AG09319 (cell line): ENCODE measurements around the gene TTLL10.

Experiments
- DNase-seq: peaks from one replicate; pipeline ENCODE4 v3.0.0-alpha.2; 2010; ENCODE audit warnings: low read depth; ENCODE audit errors: extremely low read depth
- TF ChIP-seq, protein P1 (sequence below): IDR thresholded peaks from 2 replicates; pipeline ENCODE4 v1.5.1; 2011; ENCODE audit warnings: low read depth, mild to moderate bottlenecking, inconsistent platforms, low read length, moderate library complexity

The TTLL10 gene

DNA sequence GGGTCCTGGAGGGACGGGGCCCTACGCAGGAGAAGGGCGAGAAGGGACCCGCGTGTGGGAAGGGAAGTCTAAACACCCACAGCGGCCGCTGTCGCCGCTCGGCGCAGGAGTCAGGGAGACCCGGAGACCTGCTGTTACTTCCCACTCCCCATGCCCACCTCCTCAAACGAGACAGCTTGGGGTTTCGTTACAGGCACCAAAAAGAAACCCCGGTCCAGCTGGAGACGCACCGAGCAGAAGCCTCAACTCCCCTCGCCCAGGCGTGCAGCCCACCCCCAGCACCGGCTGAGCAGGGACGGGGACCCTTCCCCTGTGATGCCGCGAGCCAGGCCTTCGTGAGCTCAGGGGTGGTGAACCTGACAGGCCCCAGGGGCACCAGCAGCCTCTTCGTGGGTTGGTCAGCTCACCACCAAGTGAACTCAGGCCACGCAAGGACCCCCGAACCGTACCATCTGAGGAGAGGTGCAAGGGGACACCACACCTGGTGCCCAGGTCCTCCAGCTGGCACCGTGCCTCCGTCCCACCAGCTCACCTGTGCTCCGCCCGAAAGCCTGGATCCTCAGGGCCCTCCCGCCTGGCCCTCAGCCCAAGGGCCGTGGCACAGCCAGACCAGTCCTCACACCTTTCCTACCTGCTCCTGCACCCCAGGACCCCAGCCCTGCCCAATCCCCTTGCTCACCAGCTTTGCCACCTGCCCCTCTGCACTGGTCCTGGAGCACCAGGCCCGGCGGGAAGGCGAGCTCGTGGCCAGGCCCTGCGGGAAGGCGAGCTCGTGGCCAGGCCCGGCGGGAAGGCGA, 53.1 kb downstream of the TTLL10 start:
- DNase-seq, result no peak
- TF ChIP-seq, protein P1, sequence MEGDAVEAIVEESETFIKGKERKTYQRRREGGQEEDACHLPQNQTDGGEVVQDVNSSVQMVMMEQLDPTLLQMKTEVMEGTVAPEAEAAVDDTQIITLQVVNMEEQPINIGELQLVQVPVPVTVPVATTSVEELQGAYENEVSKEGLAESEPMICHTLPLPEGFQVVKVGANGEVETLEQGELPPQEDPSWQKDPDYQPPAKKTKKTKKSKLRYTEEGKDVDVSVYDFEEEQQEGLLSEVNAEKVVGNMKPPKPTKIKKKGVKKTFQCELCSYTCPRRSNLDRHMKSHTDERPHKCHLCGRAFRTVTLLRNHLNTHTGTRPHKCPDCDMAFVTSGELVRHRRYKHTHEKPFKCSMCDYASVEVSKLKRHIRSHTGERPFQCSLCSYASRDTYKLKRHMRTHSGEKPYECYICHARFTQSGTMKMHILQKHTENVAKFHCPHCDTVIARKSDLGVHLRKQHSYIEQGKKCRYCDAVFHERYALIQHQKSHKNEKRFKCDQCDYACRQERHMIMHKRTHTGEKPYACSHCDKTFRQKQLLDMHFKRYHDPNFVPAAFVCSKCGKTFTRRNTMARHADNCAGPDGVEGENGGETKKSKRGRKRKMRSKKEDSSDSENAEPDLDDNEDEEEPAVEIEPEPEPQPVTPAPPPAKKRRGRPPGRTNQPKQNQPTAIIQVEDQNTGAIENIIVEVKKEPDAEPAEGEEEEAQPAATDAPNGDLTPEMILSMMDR, result no peak

DNA sequence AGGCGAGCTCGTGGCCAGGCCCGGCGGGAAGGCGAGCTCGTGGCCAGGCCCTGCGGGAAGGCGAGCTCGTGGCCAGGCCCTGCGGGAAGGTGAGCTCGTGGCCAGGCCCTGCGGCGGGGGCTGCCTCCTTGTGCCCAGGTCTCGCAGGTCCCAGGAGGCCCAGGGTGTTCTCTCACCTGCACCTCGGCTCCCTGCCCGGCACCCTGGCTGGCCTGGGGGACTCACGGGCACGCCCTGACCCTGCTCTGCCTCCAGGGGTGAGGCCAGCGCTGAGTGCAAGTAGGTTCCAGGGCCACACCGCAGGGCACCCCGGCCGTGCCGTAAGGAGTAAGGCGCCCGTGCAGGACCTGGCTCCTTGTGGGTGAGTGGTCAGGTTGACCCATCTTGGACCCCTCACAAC, 53.7 kb downstream of the TTLL10 start:
- TF ChIP-seq, protein P1, result no peak
- no peak for DNase-seq

DNA sequence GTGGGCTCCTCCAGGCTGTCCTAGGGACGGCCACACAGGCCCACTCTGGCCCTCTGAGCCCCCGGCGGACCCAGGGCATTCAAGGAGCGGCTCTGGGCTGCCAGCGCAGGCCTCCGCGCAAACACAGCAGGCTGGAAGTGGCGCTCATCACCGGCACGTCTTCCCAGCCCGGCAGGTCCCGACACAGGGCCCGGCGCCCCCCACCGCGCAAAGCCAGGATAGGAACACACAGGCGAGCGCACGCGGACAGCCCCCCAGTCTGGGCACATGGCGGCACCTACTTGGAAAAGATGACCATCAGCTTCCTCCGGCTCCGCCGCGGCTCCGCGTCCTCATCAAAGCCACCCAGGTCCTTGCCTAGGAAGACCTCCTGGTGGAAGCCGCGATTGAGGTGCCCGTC, 54.5 kb downstream of the TTLL10 start:
- DNase-seq, result no peak
- TF ChIP-seq, protein P1, result no peak

DNA sequence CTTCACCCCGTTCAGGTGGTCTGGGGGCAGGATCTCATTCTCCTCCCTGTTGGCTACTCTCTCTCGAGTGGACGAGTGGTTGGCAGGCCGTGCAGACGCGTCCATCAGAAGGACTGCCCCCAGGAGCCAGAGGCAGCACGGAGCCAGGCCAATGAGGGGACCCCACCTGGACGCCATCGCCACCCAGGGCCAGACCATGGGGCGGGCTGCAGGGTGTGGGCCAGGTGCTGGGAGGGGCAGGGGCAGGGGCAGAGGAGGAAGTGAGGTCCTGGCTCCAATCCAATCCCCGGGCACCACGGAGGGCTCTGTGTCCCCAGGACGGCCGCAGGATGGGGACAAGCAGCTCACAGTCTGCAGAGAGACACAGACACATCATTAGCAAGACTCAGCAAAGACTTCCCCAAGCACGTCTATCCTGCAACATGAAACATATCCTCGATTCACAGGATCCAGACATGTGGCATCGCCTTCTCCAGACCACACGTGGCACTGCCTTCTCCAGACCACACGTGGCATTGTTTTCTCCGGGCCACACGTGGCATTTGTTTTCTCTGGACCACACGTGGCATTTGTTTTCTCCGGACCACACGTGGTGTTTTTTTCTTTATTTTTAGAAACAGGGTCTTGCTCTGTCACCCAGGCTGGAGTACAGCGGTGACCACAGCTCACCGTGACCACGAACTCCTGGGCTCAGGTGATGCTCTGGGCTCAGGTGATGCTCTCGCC, 55.1 kb downstream of the TTLL10 start:
- TF ChIP-seq, protein P1, result no peak
- no peak for DNase-seq

DNA sequence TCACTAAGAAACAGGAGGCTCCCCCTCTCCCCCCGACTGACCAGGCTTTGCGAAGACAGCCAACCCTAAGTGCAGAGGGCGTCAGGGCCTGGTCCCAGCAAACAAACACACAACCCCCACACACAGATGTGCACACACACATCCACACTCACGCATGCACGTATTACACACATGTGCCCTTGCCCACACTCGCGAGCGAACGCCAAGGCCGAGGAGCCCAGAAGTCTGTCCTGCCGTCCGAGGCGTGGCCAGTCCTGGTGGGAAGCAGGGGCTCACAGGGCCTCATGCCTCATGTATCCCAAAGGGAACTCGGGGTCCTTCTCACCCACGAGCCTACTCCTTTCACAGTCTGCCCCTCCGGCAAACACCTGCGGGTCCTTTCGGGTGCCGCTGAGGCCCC, 56.1 kb downstream of the TTLL10 start:
- DNase-seq, result no peak
- TF ChIP-seq, protein P1, result no peak

DNA sequence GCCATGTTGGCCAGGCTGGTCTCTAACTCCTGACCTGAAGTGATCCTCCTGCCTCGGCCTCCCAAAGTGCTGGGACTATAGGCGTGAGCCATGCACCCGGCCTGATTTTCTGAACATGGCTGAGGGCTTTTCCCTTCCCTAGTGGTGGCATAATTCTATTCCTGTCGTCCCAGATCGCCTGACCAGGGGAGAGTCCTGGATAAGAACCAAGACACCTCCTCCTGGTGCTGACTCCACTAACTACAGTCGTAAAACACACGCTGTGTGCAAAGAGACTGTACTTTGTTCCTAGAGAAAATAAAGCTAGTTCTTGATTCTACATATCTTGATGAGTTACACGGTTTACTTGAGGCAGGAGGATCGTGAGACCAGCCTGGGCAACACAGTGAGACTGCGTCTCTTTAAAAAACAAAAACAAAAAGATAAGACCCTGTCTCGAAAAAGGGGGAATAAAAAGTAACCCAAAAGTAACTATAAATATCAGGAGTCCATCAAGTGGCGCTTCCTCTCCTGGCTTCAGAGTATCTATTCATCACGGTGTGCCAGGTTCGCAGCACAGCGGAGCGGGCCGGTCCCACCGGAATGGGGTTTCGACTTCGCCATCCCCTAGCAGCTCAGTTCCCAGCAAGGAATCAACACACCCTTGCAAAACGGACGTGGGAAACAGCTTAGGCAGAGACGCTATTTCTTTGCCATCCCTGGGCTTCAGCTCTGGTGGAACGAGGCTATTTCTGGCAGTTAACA, 57.1 kb downstream of the TTLL10 start:
- peak; percentile 23 for DNase-seq
- TF ChIP-seq, protein P1, result peak; percentile 32
